Kidney (tissue), 14 donors: ENCODE measurements around the gene ASPM. TPM values are rescaled to one million over a fixed set of nuclear protein-coding genes. Genes with fewer than 3 reads are reported as not detected.

ENCODE experiments used
- DNase-seq, 5 donors: peaks; one replicate each; pipeline ENCODE4 v3.0.0-alpha.2; 2013 to 2020
- FAIRE-seq: peaks from 2 replicates; lab custom pipeline; 2012; peaks lifted over from hg19 to GRCh38; lab: Jason Lieb, UNC
- H3K27ac ChIP-seq, 2 donors: one replicate each; pipeline ENCODE4 v1.7.0; 2013; ENCODE audit warnings: low read depth in 2 of 2, low read length in 2 of 2, inconsistent platforms in 1 of 2
- H3K27me3 ChIP-seq: one replicate; pipeline ENCODE4 v1.7.1; 2013; ENCODE audit warnings: low read length, inconsistent platforms; ENCODE audit not compliant: control insufficient read depth, insufficient read depth
- H3K36me3 ChIP-seq, 3 donors: one replicate each; pipeline versions ENCODE4 v1.7.0 to v1.7.1; 2013; ENCODE audit warnings: low read length in 3 of 3, control low read depth in 1 of 3, inconsistent platforms in 1 of 3; ENCODE audit not compliant: insufficient read depth in 3 of 3, control insufficient read depth in 2 of 3
- H3K4me1 ChIP-seq, 3 donors: one replicate each; pipeline versions ENCODE4 v1.7.0 to v1.7.1; 2013; ENCODE audit warnings: low read length in 3 of 3, inconsistent platforms in 1 of 3, low read depth in 1 of 3; ENCODE audit not compliant: control insufficient read depth in 2 of 3, insufficient read depth in 2 of 3
- H3K4me3 ChIP-seq, 3 donors: one replicate each; pipeline versions ENCODE4 v1.7.0 to v1.8.1; 2013; ENCODE audit warnings: low read length in 3 of 3, control low read depth in 1 of 3, inconsistent platforms in 1 of 3
- H3K9ac ChIP-seq, 3 donors: one replicate each; pipeline versions ENCODE4 v1.7.0 to v1.7.1; 2013; ENCODE audit warnings: low read length in 3 of 3, control low read depth in 1 of 3, inconsistent platforms in 1 of 3
- H3K9me3 ChIP-seq, 3 donors: one replicate each; pipeline versions ENCODE4 v1.7.0 to v1.7.1; 2013; ENCODE audit warnings: low read length in 3 of 3, control low read depth in 1 of 3, inconsistent platforms in 1 of 3; ENCODE audit not compliant: control insufficient read depth in 2 of 3, insufficient read depth in 1 of 3
- CTCF ChIP-seq: IDR thresholded peaks from 3 replicates; pipeline ENCODE4 v1.5.1; 2012; ENCODE audit warnings: mild to moderate bottlenecking, moderate library complexity, borderline replicate concordance; ENCODE audit not compliant: insufficient read depth; ENCODE audit errors: extremely low read depth
- intact Hi-C: fragments of 100-400 bp; cut with DNase I; formaldehyde crosslinking; loops from one replicate; pipeline ENCODE4 v1.11.1; 2022
- polyA plus RNA-seq: library from polyadenylated mRNA; stranded (reverse); fragments of 350-450 nt; fragmentation: Illumina TruSeq; extraction: RNeasy Lipid Tissue Mini Kit (QIAGEN cat#74804); gene quantifications from one replicate; pipeline ENCODE4 v1.2.3, GENCODE V29; 2014; ENCODE audit warnings: low read depth, low replicate concordance; ENCODE audit not compliant: insufficient read depth
- total RNA-seq: library from RNA; stranded (reverse); fragmentation: NEBNext Ultra II Directional; extraction: Animal tissue kit (Norgen Biotek cat#: 25700); gene quantifications from one replicate; pipeline ENCODE4 v1.2.1, GENCODE V29; 2021
- donor health status: control.
- donor health status: control.
- donor health status: control.
- donor health status: control.
- donor health status: control.
- donor health status: DM: yes; HTN: yes; CAD: no.
- donor health status: Normal renal cell carcinoma (clear cell type).

The ASPM gene
- total and polyA plus RNA-seq, 2 donors from 2014 or later, result 0.06 to 0.69 TPM

GRCh38 chr1:197145446-197146024, 934 bp downstream of the ASPM start:
- intact Hi-C loops, result no loop called here
- peaks cover 0 to 2% (median 0%) of the 10 kb centered on the region in 3 donors for H3K4me1 ChIP-seq
- FAIRE-seq (no peak), DNase-seq (peak in 1 of 5 donors; percentile 29)
- H3K9me3 ChIP-seq, result no peaks in the 10 kb centered on the region
- peak overlapping the region; percentile 94 to 97 (median 96) for H3K4me3 ChIP-seq
- peak overlapping the region in 1 of 3 donors; percentile 66 for H3K9ac ChIP-seq
- no peaks in the 10 kb centered on the region for H3K36me3 ChIP-seq
- no peak overlapping the region for H3K27ac ChIP-seq
- TF ChIP-seq CTCF, result no peak
- H3K27me3 ChIP-seq, result no peaks in the 10 kb centered on the region

- no peak for FAIRE-seq
- peak overlapping the region in 1 of 3 donors; percentile 42 for H3K4me3 ChIP-seq
- no peak overlapping the region for H3K27ac ChIP-seq
- TF ChIP-seq CTCF, result no peak
- H3K9me3 ChIP-seq, result no peaks in the 10 kb centered on the region
- no peaks in the 10 kb centered on the region for H3K27me3 ChIP-seq
- intact Hi-C loops, result no loop called here
- peak in 1 of 5 donors; percentile 14 for DNase-seq
- H3K9ac ChIP-seq, result peak overlapping the region in 1 of 3 donors; percentile 24
- H3K4me1 ChIP-seq, result peaks cover 0 to 2% (median 0%) of the 10 kb centered on the region in 3 donors
- no peaks in the 10 kb centered on the region for H3K36me3 ChIP-seq
Observed at GRCh38 chr1:197144570-197145325, 1.7 kb downstream of the ASPM start.

GRCh38 chr1:197143276-197143675, 3.2 kb downstream of the ASPM start:
- no peaks in the 10 kb centered on the region for H3K36me3 ChIP-seq
- no peak for TF ChIP-seq CTCF
- H3K9ac ChIP-seq, result no peak overlapping the region
- no peak overlapping the region for H3K27ac ChIP-seq
- peaks cover 0 to 2% (median 0%) of the 10 kb centered on the region in 3 donors for H3K4me1 ChIP-seq
- DNase-seq (no peak), FAIRE-seq (no peak)
- no peak overlapping the region for H3K4me3 ChIP-seq
- intact Hi-C loops, result no loop called here
- H3K9me3 ChIP-seq, result no peaks in the 10 kb centered on the region
- no peaks in the 10 kb centered on the region for H3K27me3 ChIP-seq
